H1 (cell line): ENCODE results near the gene PATE2. TPM values are rescaled to one million over a fixed set of nuclear protein-coding genes. Genes with fewer than 3 reads are reported as not detected.

Experiments used
- CTCF ChIA-PET: fragments of 300-600 bp; sonication (Branson Sonifier 250); formaldehyde crosslinking; loops from one replicate; lab custom pipeline; 2021; ENCODE audit not compliant: partially characterized antibody; lab: Charles Lee
- POLR2A ChIA-PET: fragments of 300-600 bp; sonication (Branson Sonifier 250); formaldehyde crosslinking; loops from one replicate; lab custom pipeline; 2021; ENCODE audit warnings: inconsistent platforms; ENCODE audit not compliant: partially characterized antibody; lab: Charles Lee
- DNase-seq, 2 experiments: peaks; one replicate each; pipeline versions ENCODE4 v3.0.0 to v3.0.0-alpha.2; 2010 to 2022; ENCODE audit warnings: low spot score in 2 of 2, low read depth in 1 of 2, mixed read lengths in 1 of 2
- FAIRE-seq: peaks from 2 replicates; lab custom pipeline; 2011; peaks lifted over from hg19 to GRCh38; lab: Jason Lieb, UNC
- H2AFZ ChIP-seq: 2 replicates; pipeline ENCODE4 v1.8.1; 2012; ENCODE audit warnings: low read length, inconsistent platforms
- H2AK5ac ChIP-seq: 2 replicates; pipeline ENCODE4 v1.6.1; 2013; ENCODE audit warnings: low read depth, low read length
- H2BK120ac ChIP-seq: replicated peaks from 2 replicates; pipeline ENCODE3; 2013; ENCODE audit warnings: low read depth, low read length, inconsistent platforms
- H2BK12ac ChIP-seq: 2 replicates; pipeline ENCODE4 v1.6.1; 2013; ENCODE audit warnings: low read depth, low read length
- H2BK15ac ChIP-seq: 2 replicates; pipeline ENCODE4 v1.6.1; 2013; ENCODE audit warnings: low read length
- H2BK20ac ChIP-seq: 2 replicates; pipeline ENCODE4 v1.6.1; 2013; ENCODE audit warnings: low read length
- H2BK5ac ChIP-seq: 2 replicates; pipeline ENCODE4 v1.6.1; 2013; ENCODE audit warnings: low read depth, low read length
- H3K14ac ChIP-seq: 2 replicates; pipeline ENCODE4 v1.6.1; 2013; ENCODE audit warnings: inconsistent platforms; ENCODE audit not compliant: insufficient read length
- H3K18ac ChIP-seq: 2 replicates; pipeline ENCODE4 v1.6.1; 2013; ENCODE audit warnings: low read length; ENCODE audit errors: extremely low read depth
- H3K23ac ChIP-seq: 2 replicates; pipeline ENCODE4 v1.6.1; 2013; ENCODE audit warnings: inconsistent platforms; ENCODE audit not compliant: insufficient read length
- H3K23me2 ChIP-seq: 2 replicates; pipeline ENCODE4 v1.6.1; 2013; ENCODE audit warnings: low read depth, low read length
- H3K27ac ChIP-seq: 2 replicates; pipeline ENCODE4 v1.6.1; 2011; ENCODE audit warnings: low read depth, low read length, inconsistent platforms
- H3K27me3 ChIP-seq, 4 experiments: replicated peaks in 1 of 4; 1 replicate in 1 of 4; 2 replicates in 3 of 4; pipeline versions ENCODE4 v1.6.1 to v1.8.1; 2011 to 2013; ENCODE audit warnings: low read length in 3 of 4, mild to moderate bottlenecking in 3 of 4, inconsistent platforms in 2 of 4, mixed read lengths in 2 of 4, moderate library complexity in 1 of 4; ENCODE audit not compliant: control insufficient read depth in 3 of 4, insufficient read depth in 3 of 4; ENCODE audit errors: extremely low read depth in 1 of 4
- H3K36me3 ChIP-seq, 4 experiments: 2 replicates each; pipeline versions ENCODE4 v1.6.1 to v1.8.1; 2011 to 2013; ENCODE audit warnings: mild to moderate bottlenecking in 4 of 4, low read length in 3 of 4, moderate library complexity in 2 of 4, control low read depth in 1 of 4, inconsistent platforms in 1 of 4; ENCODE audit not compliant: insufficient read depth in 4 of 4, control insufficient read depth in 2 of 4
- H3K4ac ChIP-seq: replicated peaks from 2 replicates; pipeline ENCODE3; 2013; ENCODE audit warnings: low read length, low read depth, mixed read lengths, inconsistent platforms; ENCODE audit not compliant: insufficient read length
- H3K4me1 ChIP-seq, 4 experiments: replicated peaks in 1 of 4; 1 replicate in 1 of 4; 2 replicates in 3 of 4; pipeline versions ENCODE4 v1.6.1 to v1.8.1; 2011 to 2013; ENCODE audit warnings: low read length in 3 of 4, inconsistent platforms in 2 of 4, mixed read lengths in 1 of 4; ENCODE audit not compliant: insufficient read depth in 4 of 4, control insufficient read depth in 3 of 4
- H3K4me2 ChIP-seq, 2 experiments: 2 replicates each; pipeline versions ENCODE4 v1.6.1 to v1.8.1; 2011 to 2013; ENCODE audit warnings: low read depth in 2 of 2, low read length in 2 of 2, control low read depth in 1 of 2, inconsistent platforms in 1 of 2, mild to moderate bottlenecking in 1 of 2; ENCODE audit not compliant: insufficient read depth in 1 of 2
- H3K4me3 ChIP-seq, 4 experiments: fragments of 200-600, 300-600 bp in 1 of 4; sonication (generic), shearing (Covaris generic), sonication (Bioruptor Twin) in 1 of 4; 2 replicates each; pipeline versions ENCODE4 v1.5.1 to v1.8.1; 2011 to 2016; ENCODE audit warnings: low read length in 4 of 4, low read depth in 3 of 4, control low read depth in 2 of 4, inconsistent platforms in 2 of 4, mild to moderate bottlenecking in 2 of 4, mixed read lengths in 1 of 4, moderate library complexity in 1 of 4; ENCODE audit not compliant: insufficient read depth in 2 of 4; ENCODE audit errors: extremely low read depth in 1 of 4
- H3K56ac ChIP-seq: replicated peaks from 2 replicates; pipeline ENCODE3; 2013; ENCODE audit warnings: low read depth, mild to moderate bottlenecking, mixed read lengths, low read length, inconsistent platforms; ENCODE audit not compliant: insufficient read length
- H3K79me1 ChIP-seq: 2 replicates; pipeline ENCODE4 v1.6.1; 2013; ENCODE audit warnings: low read depth, low read length, control low read depth
- H3K79me2 ChIP-seq, 2 experiments: 2 replicates each; pipeline versions ENCODE4 v1.6.1 to v1.8.1; 2012 to 2013; ENCODE audit warnings: low read length in 2 of 2, mild to moderate bottlenecking in 2 of 2, inconsistent platforms in 1 of 2; ENCODE audit not compliant: insufficient read depth in 2 of 2, control insufficient read depth in 1 of 2
- H3K9ac ChIP-seq, 4 experiments: replicated peaks in 1 of 4; 1 replicate in 1 of 4; 2 replicates in 3 of 4; pipeline versions ENCODE4 v1.6.1 to v1.8.1; 2011 to 2013; ENCODE audit warnings: low read depth in 3 of 4, low read length in 3 of 4, control low read depth in 2 of 4, mild to moderate bottlenecking in 2 of 4, moderate library complexity in 2 of 4, inconsistent platforms in 1 of 4; ENCODE audit errors: extremely low read depth in 1 of 4
- H3K9me3 ChIP-seq, 2 experiments: 2 replicates each; pipeline versions ENCODE4 v1.6.1 to v1.8.1; 2012 to 2013; ENCODE audit warnings: mild to moderate bottlenecking in 2 of 2, moderate library complexity in 2 of 2, control low read depth in 1 of 2, inconsistent platforms in 1 of 2, low read depth in 1 of 2, low read length in 1 of 2, mixed read lengths in 1 of 2; ENCODE audit not compliant: insufficient read depth in 2 of 2
- H4K20me1 ChIP-seq, 2 experiments: replicated peaks in 1 of 2; 2 replicates each; pipeline versions ENCODE3 to v1.8.1; 2011 to 2013; ENCODE audit warnings: inconsistent platforms in 2 of 2, low read length in 2 of 2, mild to moderate bottlenecking in 1 of 2; ENCODE audit not compliant: insufficient read depth in 2 of 2, control insufficient read depth in 1 of 2
- H4K5ac ChIP-seq: 2 replicates; pipeline ENCODE4 v1.6.1; 2013; ENCODE audit warnings: low read length, low read depth, mixed read lengths, inconsistent platforms; ENCODE audit not compliant: insufficient read length
- H4K8ac ChIP-seq: 2 replicates; pipeline ENCODE4 v1.8.0; 2013; ENCODE audit warnings: mild to moderate bottlenecking, moderate library complexity, low read length, inconsistent platforms; ENCODE audit not compliant: insufficient read depth; ENCODE audit errors: extremely low read depth
- H4K91ac ChIP-seq: replicated peaks from 2 replicates; pipeline ENCODE3; 2013; ENCODE audit warnings: low read length, mixed read lengths, inconsistent platforms; ENCODE audit not compliant: insufficient read length
- BACH1 ChIP-seq: IDR thresholded peaks from 2 replicates; pipeline ENCODE4 v1.6.1; 2012; ENCODE audit warnings: low read length, improper control_type of control experiment
- CREB1 ChIP-seq: IDR thresholded peaks from 2 replicates; pipeline ENCODE4 v1.6.1; 2012; ENCODE audit warnings: inconsistent platforms
- EZH2 ChIP-seq: fragments of 200-600 bp; sonication (generic); IDR thresholded peaks from 2 replicates; pipeline ENCODE4 v1.7.1; 2012; ENCODE audit warnings: low read depth, mild to moderate bottlenecking, moderate library complexity, low read length, inconsistent platforms; ENCODE audit not compliant: severe bottlenecking
- FOSL1 ChIP-seq: IDR thresholded peaks from 2 replicates; pipeline ENCODE4 v1.6.1; 2011; ENCODE audit warnings: mild to moderate bottlenecking, low read depth, low read length, moderate library complexity; ENCODE audit not compliant: insufficient read depth
- KDM1A ChIP-seq: fragments of 200-600, 300-600 bp; sonication (generic); IDR thresholded peaks from 2 replicates; pipeline ENCODE4 v1.7.1; 2016; ENCODE audit warnings: mild to moderate bottlenecking, low read length, borderline replicate concordance
- RNF2 ChIP-seq: fragments of 200-900, 300-1000 bp; sonication (generic); IDR thresholded peaks from 2 replicates; pipeline ENCODE4 v1.7.1; 2016; ENCODE audit warnings: borderline replicate concordance, low read depth, mild to moderate bottlenecking, antibody characterized with exemption, low read length; ENCODE audit not compliant: poor library complexity, severe bottlenecking; ENCODE audit errors: missing control alignments
- RXRA ChIP-seq: IDR thresholded peaks from 2 replicates; pipeline ENCODE4 v1.6.1; 2011; ENCODE audit warnings: low read depth, mild to moderate bottlenecking, low read length, moderate library complexity; ENCODE audit not compliant: insufficient read depth
- TBP ChIP-seq: IDR thresholded peaks from 2 replicates; pipeline ENCODE4 v1.6.1; 2011; ENCODE audit warnings: low read depth, low read length, improper control_type of control experiment
- WGBS, 2 experiments: shearing (Covaris generic) in 1 of 2; methylation state at CpG; one replicate each; pipeline versions ENCODE4 v1.1.6 to v1.1.7; 2013 to 2015; ENCODE audit warnings: low lambda C conversion rate in 2 of 2, mixed read lengths in 2 of 2, inconsistent platforms in 1 of 2, low coverage in 1 of 2, missing lambda C conversion rate in 1 of 2; ENCODE audit not compliant: insufficient replicate concordance in 2 of 2, insufficient coverage in 1 of 2, insufficient read length in 1 of 2; ENCODE audit errors: extremely low coverage in 1 of 2, missing lambda C conversion rate in 1 of 2; 5-methylcytosine and 5-hydroxymethylcytosine counted together
- polyA plus RNA-seq, 7 experiments: library from polyadenylated mRNA; depleted of rRNA in 3 of 7; stranded (reverse) in 5 of 7; unstranded in 2 of 7; fragments of >200 nt in 5 of 7; fragments of 200-250 nt in 2 of 7; gene quantifications; 1 replicate in 5 of 7; 2 replicates in 1 of 7; 4 replicates in 1 of 7; pipeline versions ENCODE4 v1.2.1 to v1.2.3, GENCODE V29; 2011 to 2013; ENCODE audit warnings: missing spikeins in 2 of 7, mixed read lengths in 2 of 7
- total RNA-seq: library from RNA; stranded (reverse); fragmentation: NEBNext Ultra II Directional; extraction: Animal tissue kit (Norgen Biotek cat#: 25700); gene quantifications from 2 replicates; pipeline ENCODE4 v1.2.1, GENCODE V29; 2021
- TF ChIP-seq, protein P1 (sequence below): IDR thresholded peaks from 2 replicates; pipeline ENCODE4 v1.6.1; 2011; ENCODE audit warnings: low read depth, mild to moderate bottlenecking, low read length; ENCODE audit not compliant: insufficient read depth
- TF ChIP-seq, protein P2 (sequence below), 3 experiments: IDR thresholded peaks; 1 replicate in 2 of 3; 2 replicates in 1 of 3; pipeline versions ENCODE4 v1.5.1 to v1.6.1; 2011; ENCODE audit warnings: low read length in 3 of 3, mild to moderate bottlenecking in 3 of 3, inconsistent platforms in 2 of 3, low read depth in 1 of 3, moderate library complexity in 1 of 3; ENCODE audit not compliant: insufficient read depth in 1 of 3; ENCODE audit errors: control extremely low read depth in 1 of 3

Gene PATE2
- total and polyA plus RNA-seq, 2 of the 8 experiments (the other 6 are each of a cell fraction or from before 2014, with no cell fraction given), result 0.14 TPM; not detected in 1

DNA sequence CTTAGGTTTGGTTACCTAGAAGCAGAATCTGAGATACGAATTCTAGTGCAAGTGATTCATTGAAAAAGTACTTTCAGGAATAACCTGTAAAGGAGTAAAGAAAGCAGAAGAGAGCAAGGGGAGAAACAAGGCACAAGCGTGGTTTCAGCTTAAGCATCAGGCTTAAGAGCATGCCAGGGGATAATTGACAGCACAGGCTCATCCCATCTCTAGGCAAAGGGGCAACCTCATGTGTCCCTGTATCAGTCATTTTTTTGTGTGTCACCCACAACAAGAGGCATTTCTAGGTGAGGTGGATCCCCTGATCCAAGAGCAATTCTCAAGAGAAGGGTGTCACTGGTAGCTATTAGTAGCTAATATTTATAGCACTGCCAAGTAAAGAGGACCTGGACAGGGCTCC, 8.0 kb downstream of the PATE2 start:
- no peak overlapping the region for H3K9ac ChIP-seq
- no peak overlapping the region for H3K27ac ChIP-seq
- FAIRE-seq (no peak), DNase-seq (no peak)
- H4K8ac ChIP-seq, result no peak overlapping the region
- H3K23me2 ChIP-seq, result no peaks in the 10 kb centered on the region
- no peak overlapping the region for H4K5ac ChIP-seq
- no peak overlapping the region for H3K18ac ChIP-seq
- no peak overlapping the region for H2BK15ac ChIP-seq
- H2AK5ac ChIP-seq, result no peak overlapping the region
- H2AFZ ChIP-seq, result no peak overlapping the region
- no peak overlapping the region for H2BK20ac ChIP-seq
- no peaks in the 10 kb centered on the region for H3K9me3 ChIP-seq
- H3K56ac ChIP-seq, result no peak overlapping the region
- ChIA-PET POLR2A (no interaction called here), CTCF (interaction anchor here (0.8 kb wide), 1 partner anchor 34 kb away, joined by 3 read pairs; no protein-coding TSS in a partner anchor)
- H2BK12ac ChIP-seq, result no peak overlapping the region
- no peaks in the 10 kb centered on the region for H4K20me1 ChIP-seq
- H3K4me1 ChIP-seq, result no peaks in the 10 kb centered on the region; a peak in 1 of 7 replicates
- no peaks in the 10 kb centered on the region for H3K36me3 ChIP-seq
- H3K79me2 ChIP-seq, result no peaks in the 10 kb centered on the region
- 89% methylated on average over 2 of the region's 2 CpGs; no CpG with 5 or more reads in 1 of the 2 experiments for WGBS, 2 experiments
- H3K27me3 ChIP-seq, result no peaks in the 10 kb centered on the region
- H3K14ac ChIP-seq, result no peak overlapping the region
- H4K91ac ChIP-seq, result no peak overlapping the region
- no peak overlapping the region for H3K4me2 ChIP-seq
- H2BK5ac ChIP-seq, result no peak overlapping the region
- H3K4me3 ChIP-seq, result no peak overlapping the region
- H2BK120ac ChIP-seq, result no peak overlapping the region
- H3K23ac ChIP-seq, result no peak overlapping the region
- no peak overlapping the region for H3K4ac ChIP-seq
- H3K79me1 ChIP-seq, result no peaks in the 10 kb centered on the region
- TF ChIP-seq RNF2 (no peak), RXRA (no peak), EZH2 (no peak), CREB1 (no peak), FOSL1 (no peak), TBP (no peak), BACH1 (no peak), KDM1A (no peak)
- TF ChIP-seq, protein P1, sequence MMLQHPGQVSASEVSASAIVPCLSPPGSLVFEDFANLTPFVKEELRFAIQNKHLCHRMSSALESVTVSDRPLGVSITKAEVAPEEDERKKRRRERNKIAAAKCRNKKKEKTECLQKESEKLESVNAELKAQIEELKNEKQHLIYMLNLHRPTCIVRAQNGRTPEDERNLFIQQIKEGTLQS, result no peak
- TF ChIP-seq, protein P2, sequence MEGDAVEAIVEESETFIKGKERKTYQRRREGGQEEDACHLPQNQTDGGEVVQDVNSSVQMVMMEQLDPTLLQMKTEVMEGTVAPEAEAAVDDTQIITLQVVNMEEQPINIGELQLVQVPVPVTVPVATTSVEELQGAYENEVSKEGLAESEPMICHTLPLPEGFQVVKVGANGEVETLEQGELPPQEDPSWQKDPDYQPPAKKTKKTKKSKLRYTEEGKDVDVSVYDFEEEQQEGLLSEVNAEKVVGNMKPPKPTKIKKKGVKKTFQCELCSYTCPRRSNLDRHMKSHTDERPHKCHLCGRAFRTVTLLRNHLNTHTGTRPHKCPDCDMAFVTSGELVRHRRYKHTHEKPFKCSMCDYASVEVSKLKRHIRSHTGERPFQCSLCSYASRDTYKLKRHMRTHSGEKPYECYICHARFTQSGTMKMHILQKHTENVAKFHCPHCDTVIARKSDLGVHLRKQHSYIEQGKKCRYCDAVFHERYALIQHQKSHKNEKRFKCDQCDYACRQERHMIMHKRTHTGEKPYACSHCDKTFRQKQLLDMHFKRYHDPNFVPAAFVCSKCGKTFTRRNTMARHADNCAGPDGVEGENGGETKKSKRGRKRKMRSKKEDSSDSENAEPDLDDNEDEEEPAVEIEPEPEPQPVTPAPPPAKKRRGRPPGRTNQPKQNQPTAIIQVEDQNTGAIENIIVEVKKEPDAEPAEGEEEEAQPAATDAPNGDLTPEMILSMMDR (IDR thresholded peaks at IDR 0.05; ENCODE audit: control extremely low read depth in 1 of 3, insufficient read depth in 1 of 3, low read depth in 1 of 3, low read length in 3 of 3), result no peak
